GM23338 (cell line): Measurements from ENCODE around the gene NDUFB8.

Source experiments
- CTCF ChIP-seq, 2 experiments: fragments of 200-600 bp in 1 of 2; sonication (generic) in 1 of 2; conservative IDR thresholded peaks; 2 replicates each; pipeline versions ENCODE4 v1.5.1 to v1.6.1; 2016 to 2017; ENCODE audit warnings: antibody characterized with exemption in 2 of 2, low read depth in 2 of 2, mild to moderate bottlenecking in 2 of 2, moderate library complexity in 1 of 2
- POLR2AphosphoS5 ChIP-seq: IDR thresholded peaks from 2 replicates; pipeline ENCODE4 v1.6.1; 2016; ENCODE audit warnings: antibody characterized with exemption, low read depth
- TF ChIP-seq, protein P1 (sequence below): IDR thresholded peaks from one replicate; pipeline ENCODE4 v1.6.1; 2018; ENCODE audit warnings: antibody characterized with exemption; ENCODE audit not compliant: unreplicated experiment

DNA sequence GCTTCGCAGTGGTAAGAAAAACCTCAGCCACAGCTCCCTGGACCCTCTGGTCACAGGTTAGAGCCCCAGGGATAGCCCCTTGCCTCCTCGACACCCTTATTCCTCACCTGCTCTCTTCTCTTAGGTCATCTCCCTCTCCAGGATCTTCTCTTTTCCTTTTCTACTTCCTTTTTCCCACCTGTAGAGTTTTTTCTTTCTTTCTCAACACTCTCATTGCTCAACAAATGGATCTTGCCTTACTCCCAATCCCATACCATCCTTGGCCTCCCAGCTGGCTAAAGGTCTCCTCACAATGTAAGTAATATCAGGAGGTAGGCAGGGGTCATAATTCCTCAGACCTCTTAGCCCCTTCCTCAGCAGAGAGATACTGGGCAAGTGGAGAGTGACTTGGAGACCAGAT, 49.7 kb downstream of the NDUFB8 start:
- TF ChIP-seq CTCF (conservative IDR thresholded peaks at IDR 0.05; ENCODE audit: low read depth in 2 of 2) (no peak), POLR2AphosphoS5 (no peak)
- TF ChIP-seq, protein P1, sequence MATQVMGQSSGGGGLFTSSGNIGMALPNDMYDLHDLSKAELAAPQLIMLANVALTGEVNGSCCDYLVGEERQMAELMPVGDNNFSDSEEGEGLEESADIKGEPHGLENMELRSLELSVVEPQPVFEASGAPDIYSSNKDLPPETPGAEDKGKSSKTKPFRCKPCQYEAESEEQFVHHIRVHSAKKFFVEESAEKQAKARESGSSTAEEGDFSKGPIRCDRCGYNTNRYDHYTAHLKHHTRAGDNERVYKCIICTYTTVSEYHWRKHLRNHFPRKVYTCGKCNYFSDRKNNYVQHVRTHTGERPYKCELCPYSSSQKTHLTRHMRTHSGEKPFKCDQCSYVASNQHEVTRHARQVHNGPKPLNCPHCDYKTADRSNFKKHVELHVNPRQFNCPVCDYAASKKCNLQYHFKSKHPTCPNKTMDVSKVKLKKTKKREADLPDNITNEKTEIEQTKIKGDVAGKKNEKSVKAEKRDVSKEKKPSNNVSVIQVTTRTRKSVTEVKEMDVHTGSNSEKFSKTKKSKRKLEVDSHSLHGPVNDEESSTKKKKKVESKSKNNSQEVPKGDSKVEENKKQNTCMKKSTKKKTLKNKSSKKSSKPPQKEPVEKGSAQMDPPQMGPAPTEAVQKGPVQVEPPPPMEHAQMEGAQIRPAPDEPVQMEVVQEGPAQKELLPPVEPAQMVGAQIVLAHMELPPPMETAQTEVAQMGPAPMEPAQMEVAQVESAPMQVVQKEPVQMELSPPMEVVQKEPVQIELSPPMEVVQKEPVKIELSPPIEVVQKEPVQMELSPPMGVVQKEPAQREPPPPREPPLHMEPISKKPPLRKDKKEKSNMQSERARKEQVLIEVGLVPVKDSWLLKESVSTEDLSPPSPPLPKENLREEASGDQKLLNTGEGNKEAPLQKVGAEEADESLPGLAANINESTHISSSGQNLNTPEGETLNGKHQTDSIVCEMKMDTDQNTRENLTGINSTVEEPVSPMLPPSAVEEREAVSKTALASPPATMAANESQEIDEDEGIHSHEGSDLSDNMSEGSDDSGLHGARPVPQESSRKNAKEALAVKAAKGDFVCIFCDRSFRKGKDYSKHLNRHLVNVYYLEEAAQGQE = no peak
